ENCODE data around the gene CYP3A5. TPM values are rescaled to one million over a fixed set of nuclear protein-coding genes. Genes with fewer than 3 reads are reported as not detected.

CYP3A5 gene
- polyA plus RNA-seq, 1 experiment, result 0.21 TPM

DNA sequence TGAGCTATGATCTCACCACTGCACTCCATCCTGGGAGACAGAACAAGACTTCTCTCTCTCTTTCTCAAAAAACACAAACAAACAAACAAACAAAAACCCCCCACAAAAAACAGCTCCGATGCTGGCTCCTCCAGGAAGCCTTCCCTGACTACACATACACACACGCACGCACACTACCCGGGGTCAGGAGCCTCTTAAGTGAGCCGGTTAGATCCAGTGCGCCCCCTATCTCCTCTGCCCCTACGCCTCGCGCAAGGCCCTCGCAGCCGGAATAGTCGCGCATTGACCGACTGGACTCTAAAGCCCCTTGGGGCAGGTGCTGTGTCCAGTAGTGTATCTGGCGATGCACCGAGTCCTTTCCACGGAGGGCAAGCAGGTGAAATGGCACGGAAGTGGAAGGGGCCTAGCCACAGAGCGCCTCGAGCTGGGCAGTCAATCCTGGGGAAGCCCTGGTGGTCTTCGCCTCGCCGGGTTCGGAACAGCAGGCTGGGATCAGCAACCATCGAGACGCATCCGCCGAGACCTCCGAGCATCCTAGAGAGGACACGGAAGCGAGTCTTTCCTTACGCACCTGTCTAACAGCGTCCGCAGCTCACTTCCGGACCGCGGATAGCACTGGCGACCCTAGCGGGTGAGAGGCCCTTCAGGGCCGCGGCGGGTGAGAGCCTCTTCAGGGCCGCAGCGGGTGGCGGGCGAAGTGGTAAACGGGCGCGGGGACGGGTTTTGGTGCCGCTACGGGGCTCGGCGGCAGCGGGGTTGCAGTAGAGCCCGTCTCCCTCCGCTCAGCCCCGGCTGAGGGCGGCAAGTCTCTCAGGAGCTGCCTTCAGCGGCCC, 63.2 kb downstream of the CYP3A5 start, which contains the start of gene ZSCAN25:
Gene ZSCAN25 (plus strand): TSS at position 588 of the 833 bp plus-strand sequence. CDS start 2,661 bp downstream, outside the sequence.
- TF ChIP-seq, protein P1, sequence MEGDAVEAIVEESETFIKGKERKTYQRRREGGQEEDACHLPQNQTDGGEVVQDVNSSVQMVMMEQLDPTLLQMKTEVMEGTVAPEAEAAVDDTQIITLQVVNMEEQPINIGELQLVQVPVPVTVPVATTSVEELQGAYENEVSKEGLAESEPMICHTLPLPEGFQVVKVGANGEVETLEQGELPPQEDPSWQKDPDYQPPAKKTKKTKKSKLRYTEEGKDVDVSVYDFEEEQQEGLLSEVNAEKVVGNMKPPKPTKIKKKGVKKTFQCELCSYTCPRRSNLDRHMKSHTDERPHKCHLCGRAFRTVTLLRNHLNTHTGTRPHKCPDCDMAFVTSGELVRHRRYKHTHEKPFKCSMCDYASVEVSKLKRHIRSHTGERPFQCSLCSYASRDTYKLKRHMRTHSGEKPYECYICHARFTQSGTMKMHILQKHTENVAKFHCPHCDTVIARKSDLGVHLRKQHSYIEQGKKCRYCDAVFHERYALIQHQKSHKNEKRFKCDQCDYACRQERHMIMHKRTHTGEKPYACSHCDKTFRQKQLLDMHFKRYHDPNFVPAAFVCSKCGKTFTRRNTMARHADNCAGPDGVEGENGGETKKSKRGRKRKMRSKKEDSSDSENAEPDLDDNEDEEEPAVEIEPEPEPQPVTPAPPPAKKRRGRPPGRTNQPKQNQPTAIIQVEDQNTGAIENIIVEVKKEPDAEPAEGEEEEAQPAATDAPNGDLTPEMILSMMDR (IDR thresholded peaks at IDR 0.05; ENCODE audit: low read depth, low read length), result peak; percentile 52
- Histone ChIP-seq H3K27me3 (ENCODE audit: control insufficient read depth, insufficient read depth, low read length) (no peaks in the 10 kb centered on the region), H3K27ac (ENCODE audit: low read depth, low read length) (peak within 1 kb of the TSS; percentile 63), H3K9me3 (ENCODE audit: control insufficient read depth, insufficient read depth, low read length) (no peaks in the 10 kb centered on the region; the same call in 1 of the 2 replicates), H3K4me3 (ENCODE audit: low read depth, low read length) (peak within 1 kb of the TSS; percentile 69)
- ChIA-PET CTCF (interaction anchor here (0.7 to 1.5 kb wide), 3 partner anchors 13 to 91 kb away, joined by 3 to 9 read pairs (median 4); no protein-coding TSS in a partner anchor), POLR2A (interaction anchor here (0.6 to 1.6 kb wide), 4 partner anchors 13 to 454 kb away, joined by 3 to 7 read pairs (median 6); no protein-coding TSS in a partner anchor)
- DNase-seq (ENCODE audit: low read depth, low spot score), result peak; percentile 86

DNA sequence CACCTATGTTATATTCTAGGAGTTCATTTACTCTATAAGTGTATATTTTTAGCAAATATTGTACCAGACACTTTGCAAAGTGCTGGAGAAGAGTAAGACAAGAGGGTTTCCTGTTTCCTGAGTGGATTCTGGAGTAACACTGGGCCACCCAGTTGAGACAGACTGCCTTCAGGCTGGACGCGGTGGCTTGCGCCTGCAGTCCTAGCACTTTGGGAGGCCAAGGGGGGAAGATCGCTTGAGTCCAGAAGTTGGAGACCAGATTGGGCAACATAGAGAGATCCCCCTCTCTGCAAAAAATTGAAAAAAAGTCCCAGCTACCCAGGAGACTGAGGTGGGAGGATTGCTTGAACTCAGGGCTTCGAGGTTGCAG, 63.8 kb downstream of the CYP3A5 start:
- Histone ChIP-seq H3K9me3 (ENCODE audit: control insufficient read depth, insufficient read depth, low read length) (no peaks in the 10 kb centered on the region; the same call in 1 of the 2 replicates), H3K4me3 (ENCODE audit: low read depth, low read length) (peak overlapping the region; percentile 69; the same call in 1 of the 2 replicates), H3K27me3 (ENCODE audit: control insufficient read depth, insufficient read depth, low read length) (no peaks in the 10 kb centered on the region), H3K27ac (ENCODE audit: low read depth, low read length) (no peak overlapping the region)
- ChIA-PET POLR2A (interaction anchor here (1.3 kb wide), 2 partner anchors 56 to 58 kb away, joined by 3 to 7 read pairs; no protein-coding TSS in a partner anchor), CTCF (interaction anchor here (0.7 to 1.5 kb wide), 3 partner anchors 13 to 90 kb away, joined by 3 to 9 read pairs (median 4); no protein-coding TSS in a partner anchor)
- no peak for DNase-seq (ENCODE audit: low read depth, low spot score)
- TF ChIP-seq, protein P1 (IDR thresholded peaks at IDR 0.05; ENCODE audit: low read depth, low read length), result no peak

DNA sequence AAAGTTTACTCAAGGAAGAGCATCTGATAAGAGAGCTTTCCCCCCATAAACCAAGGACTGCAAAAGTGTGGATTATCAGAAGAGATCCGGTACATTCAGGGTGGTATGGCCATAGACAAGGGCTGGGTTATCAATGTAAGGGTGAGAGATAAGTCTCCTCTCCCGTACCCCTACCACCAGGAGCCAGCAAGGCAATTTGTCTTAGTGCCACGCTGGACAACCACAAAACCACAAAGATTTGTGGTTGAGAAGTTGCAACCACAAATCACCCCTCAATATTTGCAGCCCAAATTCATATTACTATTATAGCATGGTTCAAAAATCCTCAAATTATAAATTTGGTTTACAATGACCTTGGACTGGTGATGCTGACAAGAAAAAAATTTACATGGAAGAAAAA, 65.3 kb downstream of the CYP3A5 start:
- CTCF ChIA-PET, result no interaction called here
- TF ChIP-seq, protein P1 (IDR thresholded peaks at IDR 0.05; ENCODE audit: low read depth, low read length), result no peak
- H3K27me3 ChIP-seq (ENCODE audit: control insufficient read depth, insufficient read depth, low read length), result no peaks in the 10 kb centered on the region
- no peak for DNase-seq (ENCODE audit: low read depth, low spot score)
- POLR2A ChIA-PET, result no interaction called here
- no peak overlapping the region for H3K4me3 ChIP-seq (ENCODE audit: low read depth, low read length)
- no peak overlapping the region for H3K27ac ChIP-seq (ENCODE audit: low read depth, low read length)
- no peaks in the 10 kb centered on the region; the same call in 1 of the 2 replicates for H3K9me3 ChIP-seq (ENCODE audit: control insufficient read depth, insufficient read depth, low read length)

DNA sequence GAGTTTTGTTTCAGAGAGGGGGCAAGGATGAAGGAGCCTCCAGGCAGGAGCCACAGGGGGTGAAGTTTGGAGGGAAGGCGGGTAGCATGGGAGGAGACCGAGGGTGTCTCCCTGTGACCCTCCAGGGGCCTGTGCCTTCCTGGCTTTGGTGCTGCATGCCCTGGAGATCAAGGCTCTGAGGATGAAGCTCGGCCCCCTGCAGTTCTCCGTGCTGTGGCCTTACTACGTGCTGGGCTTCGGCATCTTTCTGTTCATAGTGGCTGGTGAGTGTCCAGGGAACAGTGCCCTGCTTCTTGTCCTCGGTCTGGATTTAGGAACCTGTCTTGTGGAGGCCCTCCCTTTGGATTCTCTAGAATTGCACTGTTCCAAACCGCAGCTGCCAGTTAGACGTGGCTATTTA, 72.2 kb downstream of the CYP3A5 start:
- TF ChIP-seq, protein P1 (IDR thresholded peaks at IDR 0.05; ENCODE audit: low read depth, low read length), result no peak
- H3K4me3 ChIP-seq (ENCODE audit: low read depth, low read length), result no peak overlapping the region
- H3K9me3 ChIP-seq (ENCODE audit: control insufficient read depth, insufficient read depth, low read length), result no peaks in the 10 kb centered on the region
- CTCF ChIA-PET, result no interaction called here
- POLR2A ChIA-PET, result no interaction called here
- H3K27me3 ChIP-seq (ENCODE audit: control insufficient read depth, insufficient read depth, low read length), result no peaks in the 10 kb centered on the region
- no peak for DNase-seq (ENCODE audit: low read depth, low spot score)
- no peak overlapping the region for H3K27ac ChIP-seq (ENCODE audit: low read depth, low read length)

DNA sequence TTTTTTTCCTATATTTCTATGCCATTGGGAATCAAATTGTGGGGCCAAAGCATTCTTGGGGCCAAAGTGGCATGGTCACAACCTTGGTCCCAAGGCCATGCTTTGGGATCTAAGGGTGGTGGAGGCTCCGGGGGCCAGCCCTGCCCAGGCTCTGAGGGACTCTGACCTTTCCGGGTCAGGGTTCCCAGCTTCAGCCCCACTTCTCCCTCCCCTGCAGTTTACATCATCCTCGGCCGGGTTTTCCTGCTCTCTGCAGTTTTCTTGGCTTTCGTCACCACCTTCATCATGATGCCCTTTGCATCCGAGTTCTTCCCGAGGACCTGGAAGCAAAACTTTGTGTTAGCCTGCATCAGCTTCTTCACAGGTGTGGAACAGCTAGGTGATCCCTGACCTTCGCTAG, 73.3 kb downstream of the CYP3A5 start:
- no peaks in the 10 kb centered on the region for H3K9me3 ChIP-seq (ENCODE audit: control insufficient read depth, insufficient read depth, low read length)
- H3K4me3 ChIP-seq (ENCODE audit: low read depth, low read length), result no peak overlapping the region
- CTCF ChIA-PET, result no interaction called here
- no peak overlapping the region for H3K27ac ChIP-seq (ENCODE audit: low read depth, low read length)
- no peak for DNase-seq (ENCODE audit: low read depth, low spot score)
- POLR2A ChIA-PET, result no interaction called here
- TF ChIP-seq, protein P1 (IDR thresholded peaks at IDR 0.05; ENCODE audit: low read depth, low read length), result no peak
- H3K27me3 ChIP-seq (ENCODE audit: control insufficient read depth, insufficient read depth, low read length), result no peaks in the 10 kb centered on the region
